Loucy (cell line): ENCODE data around the gene MUS81.

Experiments
- H2AFZ ChIP-seq: fragments of 200-600 bp; sonication (generic); 2 replicates; pipeline ENCODE4 v1.6.0; 2016; ENCODE audit warnings: antibody characterized with exemption, mild to moderate bottlenecking, low read length, moderate library complexity
- H3F3A ChIP-seq: fragments of 200-600 bp; 2 replicates; pipeline ENCODE4 v1.6.0; 2016; ENCODE audit warnings: antibody characterized with exemption, low read depth, mild to moderate bottlenecking
- H3K27me3 ChIP-seq: fragments of 200-600 bp; sonication (generic); 2 replicates; pipeline ENCODE4 v1.6.1; 2014; ENCODE audit warnings: low read length, mild to moderate bottlenecking; ENCODE audit not compliant: insufficient read depth, poor library complexity, severe bottlenecking
- H3K36me3 ChIP-seq: fragments of 200-600 bp; sonication (generic); 2 replicates; pipeline ENCODE4 v1.6.1; 2016; ENCODE audit warnings: low read length; ENCODE audit not compliant: insufficient read depth
- H3K4me1 ChIP-seq: fragments of 200-600 bp; sonication (generic); 2 replicates; pipeline ENCODE4 v1.5.1; 2014; ENCODE audit warnings: low read length, mild to moderate bottlenecking; ENCODE audit not compliant: insufficient read depth, poor library complexity, severe bottlenecking
- H3K4me2 ChIP-seq: fragments of 200-600 bp; sonication (generic); 2 replicates; pipeline ENCODE4 v1.6.0; 2014; ENCODE audit warnings: antibody characterized with exemption, low read length, low read depth, mild to moderate bottlenecking; ENCODE audit not compliant: poor library complexity, severe bottlenecking
- H3K4me3 ChIP-seq: fragments of 200-600 bp; sonication (generic); 2 replicates; pipeline ENCODE4 v1.5.1; 2014; ENCODE audit warnings: low read length, mild to moderate bottlenecking, mixed read lengths; ENCODE audit not compliant: poor library complexity, severe bottlenecking
- H3K79me2 ChIP-seq: fragments of 200-600 bp; sonication (generic); 2 replicates; pipeline ENCODE4 v1.6.1; 2014; ENCODE audit warnings: low read length; ENCODE audit not compliant: insufficient read depth
- H3K9ac ChIP-seq: fragments of 200-600 bp; sonication (generic); 2 replicates; pipeline ENCODE4 v1.6.0; 2014; ENCODE audit warnings: mild to moderate bottlenecking, low read depth, low read length, moderate library complexity; ENCODE audit not compliant: poor library complexity, severe bottlenecking
- H3K9me2 ChIP-seq: fragments of 200-600 bp; sonication (generic); replicated peaks from 2 replicates; pipeline ENCODE4 v1.6.1; 2016; ENCODE audit warnings: low read depth, low read length, mixed read lengths
- H3K9me3 ChIP-seq: fragments of 200-600 bp; sonication (generic); 2 replicates; pipeline ENCODE4 v1.6.1; 2014; ENCODE audit warnings: mild to moderate bottlenecking, antibody characterized with exemption, low read length, low read depth; ENCODE audit not compliant: insufficient read depth
- H4K20me1 ChIP-seq: fragments of 200-600 bp; sonication (generic); 2 replicates; pipeline ENCODE4 v1.6.0; 2014; ENCODE audit warnings: antibody characterized with exemption, low read length, mild to moderate bottlenecking; ENCODE audit not compliant: insufficient read depth, poor library complexity, severe bottlenecking
- CTCF ChIP-seq: fragments of 200-600 bp; sonication (generic); conservative IDR thresholded peaks from 2 replicates; pipeline ENCODE4 v1.5.1; 2014; ENCODE audit warnings: mild to moderate bottlenecking, antibody characterized with exemption, low read length
- EZH2phosphoT487 ChIP-seq: fragments of 200-600 bp; IDR thresholded peaks from 2 replicates; pipeline ENCODE4 v1.6.1; 2018; ENCODE audit warnings: antibody characterized with exemption, mild to moderate bottlenecking, moderate library complexity, borderline replicate concordance

Gene MUS81

GRCh38 chr11:65817312-65817834 lies 42.9 kb upstream of the MUS81 start:
- H3K79me2 ChIP-seq = peaks cover 13% of the 10 kb centered on the region; the same call in 1 of the 2 replicates
- H3K4me2 ChIP-seq = peak overlapping the region; percentile 87
- H3K9me3 ChIP-seq = no peaks in the 10 kb centered on the region
- TF ChIP-seq CTCF = no peak
- no peak for TF ChIP-seq EZH2phosphoT487
- H4K20me1 ChIP-seq = no peaks in the 10 kb centered on the region
- no peaks in the 10 kb centered on the region for H3K9me2 ChIP-seq
- peak overlapping the region; percentile 77 for H3K9ac ChIP-seq
- H3F3A ChIP-seq = peaks cover 4% of the 10 kb centered on the region; the same call in 1 of the 2 replicates
- peak overlapping the region; percentile 77 for H3K4me3 ChIP-seq
- H2AFZ ChIP-seq = peak overlapping the region; percentile 87
- peaks cover 13% of the 10 kb centered on the region for H3K4me1 ChIP-seq
- no peaks in the 10 kb centered on the region for H3K36me3 ChIP-seq
- H3K27me3 ChIP-seq = no peaks in the 10 kb centered on the region

GRCh38 chr11:65817835-65818680 lies 42.2 kb upstream of the MUS81 start:
- Histone ChIP-seq H3F3A (peaks cover 2% of the 10 kb centered on the region; the same call in 1 of the 2 replicates), H3K4me2 (peak overlapping the region; percentile 87), H3K4me3 (peak overlapping the region; percentile 77), H3K36me3 (no peaks in the 10 kb centered on the region), H3K27me3 (no peaks in the 10 kb centered on the region), H3K4me1 (peaks cover 13% of the 10 kb centered on the region), H3K9ac (peak overlapping the region; percentile 77), H4K20me1 (no peaks in the 10 kb centered on the region), H3K9me3 (no peaks in the 10 kb centered on the region), H3K79me2 (peaks cover 13% of the 10 kb centered on the region; the same call in 1 of the 2 replicates), H3K9me2 (no peaks in the 10 kb centered on the region), H2AFZ (peak overlapping the region; percentile 87)
- peak; percentile 88 for TF ChIP-seq CTCF
- TF ChIP-seq EZH2phosphoT487 = no peak

GRCh38 chr11:65821107-65821506 lies 39.1 kb upstream of the MUS81 start:
- H3K4me3 ChIP-seq = no peak overlapping the region
- no peaks in the 10 kb centered on the region for H3F3A ChIP-seq
- no peak overlapping the region for H3K4me2 ChIP-seq
- H2AFZ ChIP-seq = no peak overlapping the region
- H3K9me2 ChIP-seq = no peaks in the 10 kb centered on the region
- no peaks in the 10 kb centered on the region for H3K36me3 ChIP-seq
- no peak overlapping the region for H3K9ac ChIP-seq
- no peaks in the 10 kb centered on the region for H4K20me1 ChIP-seq
- H3K27me3 ChIP-seq = no peaks in the 10 kb centered on the region
- H3K4me1 ChIP-seq = peaks cover 13% of the 10 kb centered on the region
- no peak for TF ChIP-seq EZH2phosphoT487
- TF ChIP-seq CTCF = no peak
- H3K79me2 ChIP-seq = peaks cover 13% of the 10 kb centered on the region; the same call in 1 of the 2 replicates
- no peaks in the 10 kb centered on the region for H3K9me3 ChIP-seq
